ENCODE measurements around the gene KDM8. TPM values are rescaled to one million over a fixed set of nuclear protein-coding genes. Genes with fewer than 3 reads are reported as not detected.

The KDM8 gene
- polyA plus RNA-seq (ENCODE audit: insufficient read length in 10 of 10): 1 to 10 TPM; 4.4 to 6.8 (median 5.0) TPM
- long read RNA-seq, donor 1: 0 reads
- long read RNA-seq, donor 2, partial matches to known transcripts: 36 of 59 reads
- long read RNA-seq, donor 2, other reads (novel, unspliced or antisense): 23 of 59 reads
- long read RNA-seq, donor 3: 0 reads
- long read RNA-seq, donor 4, partial matches to known transcripts: 0 of 2 reads
- long read RNA-seq, donor 4, other reads (novel, unspliced or antisense): 0 of 2 reads
- long read RNA-seq, donor 5, partial matches to known transcripts: 0 of 1 reads
- long read RNA-seq, donor 5, other reads (novel, unspliced or antisense): 0 of 1 reads
- long read RNA-seq, donor 6: 0 reads
- long read RNA-seq, donor 7: 0 reads
- long read RNA-seq, donor 8: 0 reads
- long read RNA-seq, donor 9, partial matches to known transcripts: 0 of 1 reads
- long read RNA-seq, donor 9, other reads (novel, unspliced or antisense): 0 of 1 reads

DNA sequence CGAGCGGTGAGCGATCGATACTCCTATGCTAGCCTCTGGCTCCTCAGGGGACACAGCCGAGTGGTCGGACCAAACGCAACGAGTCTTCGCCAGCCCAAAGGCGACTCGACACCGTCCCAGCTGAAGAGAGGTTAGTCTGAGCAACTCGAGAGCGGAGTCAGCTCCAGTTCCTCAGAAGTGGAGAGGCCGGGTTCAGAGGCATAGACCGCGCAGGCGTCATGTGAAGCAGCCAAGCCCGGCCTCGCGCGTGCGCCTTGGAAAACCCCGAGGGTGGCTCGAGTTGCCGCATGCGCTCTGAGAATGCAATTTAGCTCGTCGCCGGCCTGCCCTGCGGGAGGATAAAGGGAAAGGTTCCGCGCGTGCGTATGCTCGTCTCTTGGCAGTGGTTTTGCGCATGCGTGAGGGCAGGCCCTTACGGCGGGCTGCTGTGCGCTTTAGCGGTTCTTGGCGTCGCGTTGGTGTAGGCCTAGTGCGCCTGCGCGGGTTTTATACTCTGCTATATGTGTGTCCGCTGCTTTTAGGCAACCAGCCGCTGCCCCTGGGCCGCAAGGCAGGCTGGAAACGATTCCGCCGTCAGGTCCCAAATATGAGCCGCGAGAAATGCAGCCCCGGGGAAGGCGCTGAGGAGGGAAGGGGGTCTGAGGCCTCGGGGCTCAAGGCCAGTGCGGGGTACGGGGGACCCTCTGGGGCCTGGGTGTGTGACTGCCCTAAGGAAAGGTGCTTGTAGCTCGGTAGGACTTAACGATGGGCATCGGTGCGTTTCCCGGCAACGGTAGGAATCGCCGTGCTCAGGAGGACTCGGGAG, at the start of gene KDM8:
KDM8 (plus strand) TSS at position 20 of the 805 bp plus-strand sequence. CDS start 6,598 bp downstream, outside the sequence.
- DNase-seq: peak; percentile 100

DNA sequence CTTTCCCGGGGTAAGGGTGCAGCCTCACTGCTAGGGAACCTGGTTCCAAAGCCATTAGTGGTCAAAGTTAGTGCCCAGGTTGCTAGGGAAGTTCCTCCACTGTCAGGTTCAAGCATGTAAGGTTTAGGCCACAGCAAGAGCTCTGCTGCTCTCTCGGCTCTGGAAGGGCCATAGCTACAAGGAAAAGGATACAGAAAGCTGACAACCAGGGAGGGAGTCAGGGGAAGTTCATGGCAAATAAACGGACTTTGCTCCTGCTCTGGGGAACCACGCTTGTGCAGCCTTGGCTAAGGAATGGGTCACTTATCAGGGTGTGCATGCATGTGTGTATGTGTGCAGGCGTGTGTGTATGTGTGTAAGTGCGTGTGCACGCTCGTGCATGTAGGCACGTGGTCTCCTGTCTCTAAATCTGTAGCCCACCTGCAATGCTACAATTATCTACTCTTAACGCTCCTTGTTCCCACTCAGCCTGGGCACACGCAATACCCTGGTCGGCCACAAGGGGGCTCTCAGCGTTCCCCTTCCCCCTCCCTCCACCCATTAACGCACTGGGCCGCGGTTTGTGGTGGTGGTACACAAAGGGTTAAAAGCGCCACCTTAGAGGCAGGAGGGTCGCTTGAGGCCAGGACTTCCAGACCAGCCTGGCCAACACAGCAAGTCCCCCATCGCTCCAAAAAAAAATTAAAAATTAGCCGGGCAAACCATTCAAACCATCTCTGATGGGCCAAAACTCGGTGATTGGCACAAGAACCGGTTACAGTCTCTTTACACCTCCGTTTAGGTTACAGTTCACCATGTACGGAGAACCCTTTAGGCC, 48.4 kb upstream of the KDM8 start:
- DNase-seq: peak; percentile 25 to 65 (median 49)

DNA sequence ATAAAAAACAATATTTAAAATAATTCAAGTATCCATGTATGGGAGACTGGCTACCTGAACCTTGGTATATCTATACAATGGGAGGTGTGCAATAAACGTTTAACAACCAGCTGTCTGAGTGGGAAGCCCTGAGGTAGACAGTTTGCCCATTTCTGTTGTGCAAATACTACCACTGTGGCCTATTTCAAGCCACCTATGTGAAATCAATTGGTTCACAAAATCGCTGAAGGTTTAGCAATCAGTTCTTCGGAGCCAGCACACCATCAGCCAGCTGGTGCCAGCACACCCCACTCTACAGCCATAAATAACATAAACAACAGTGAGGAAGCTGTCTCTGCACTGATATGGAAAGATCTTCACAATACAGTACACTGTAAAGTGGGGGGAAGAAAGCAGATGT, 46.7 kb upstream of the KDM8 start:
- no peak for DNase-seq

DNA sequence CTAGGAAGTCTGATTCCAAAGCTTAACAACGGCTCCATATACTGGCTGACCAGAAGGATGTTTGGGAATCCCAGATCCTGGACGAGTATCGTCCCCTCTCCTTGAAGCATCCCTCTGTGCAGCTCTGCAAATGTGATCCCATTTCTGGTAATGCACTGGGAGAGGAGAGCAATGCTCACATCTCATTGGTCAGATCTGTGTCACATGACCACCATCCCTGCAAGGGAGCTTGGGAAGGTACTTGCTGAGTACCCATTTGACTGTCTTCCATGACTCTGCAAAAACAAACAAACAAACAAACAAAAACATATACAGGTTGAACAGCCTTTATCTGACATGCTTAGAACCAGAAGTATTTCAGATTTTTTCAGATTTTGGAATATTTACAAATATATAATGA, 41.9 kb upstream of the KDM8 start:
- no peak for DNase-seq

DNA sequence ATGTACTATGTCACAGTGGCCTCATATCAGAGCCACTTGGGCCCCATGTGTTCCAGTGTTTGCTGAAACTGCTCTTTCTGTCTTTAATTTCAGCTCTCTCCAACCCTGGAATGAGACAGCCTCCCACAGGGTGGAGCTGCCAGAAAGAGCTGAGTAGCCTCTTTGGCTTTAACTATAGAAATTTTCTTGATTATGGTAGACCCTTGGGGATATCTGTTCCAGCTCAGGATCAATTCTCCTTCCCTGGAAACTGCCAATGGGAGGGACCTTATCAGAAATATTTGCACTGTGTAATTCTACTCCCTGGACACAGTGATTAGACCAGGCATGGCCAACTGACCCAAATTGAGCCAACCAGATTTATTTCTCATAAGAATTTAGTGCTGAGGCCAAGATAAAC, 39.0 kb upstream of the KDM8 start:
- peak in 1 of 3 donors; percentile 67 for DNase-seq

DNA sequence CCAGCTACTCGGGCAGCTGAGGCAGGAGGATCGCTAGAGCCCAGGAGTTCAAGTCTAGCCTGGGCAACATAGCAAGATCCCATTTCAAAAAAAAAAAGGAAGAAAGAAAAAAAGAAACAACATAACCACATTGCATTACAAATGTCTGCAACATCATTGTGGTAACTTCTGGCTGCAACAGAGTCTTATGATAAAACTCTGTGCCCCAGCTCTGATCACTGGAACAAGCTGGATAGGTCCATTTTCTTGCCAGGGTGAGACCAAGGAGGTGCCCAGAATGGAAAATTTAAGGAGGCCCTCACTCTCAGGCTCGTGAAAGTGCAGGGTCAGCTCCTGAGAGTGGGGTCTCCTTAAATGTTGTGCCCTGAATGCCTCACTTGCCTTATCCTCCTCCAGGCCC, 37.8 kb upstream of the KDM8 start:
- DNase-seq: no peak

DNA sequence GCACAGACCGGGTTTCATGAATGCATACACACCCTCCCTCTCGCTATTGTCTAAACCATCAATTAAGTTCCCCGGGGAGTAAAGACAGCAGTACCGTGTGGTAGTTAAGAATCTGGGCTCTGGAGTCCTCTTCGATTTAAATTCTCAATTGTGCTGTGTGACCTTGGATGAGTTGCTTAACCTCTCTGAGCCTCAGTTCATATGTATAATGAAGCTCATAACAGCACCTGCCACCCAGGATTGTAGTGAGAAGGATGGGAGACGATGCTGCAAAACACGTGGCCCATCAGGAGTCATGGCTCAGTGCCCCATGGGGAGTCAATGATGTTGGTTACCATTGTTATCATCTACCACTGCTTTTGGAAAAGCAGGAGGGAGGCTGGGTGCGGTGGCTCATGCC, 34.5 kb upstream of the KDM8 start:
- DNase-seq: no peak

DNA sequence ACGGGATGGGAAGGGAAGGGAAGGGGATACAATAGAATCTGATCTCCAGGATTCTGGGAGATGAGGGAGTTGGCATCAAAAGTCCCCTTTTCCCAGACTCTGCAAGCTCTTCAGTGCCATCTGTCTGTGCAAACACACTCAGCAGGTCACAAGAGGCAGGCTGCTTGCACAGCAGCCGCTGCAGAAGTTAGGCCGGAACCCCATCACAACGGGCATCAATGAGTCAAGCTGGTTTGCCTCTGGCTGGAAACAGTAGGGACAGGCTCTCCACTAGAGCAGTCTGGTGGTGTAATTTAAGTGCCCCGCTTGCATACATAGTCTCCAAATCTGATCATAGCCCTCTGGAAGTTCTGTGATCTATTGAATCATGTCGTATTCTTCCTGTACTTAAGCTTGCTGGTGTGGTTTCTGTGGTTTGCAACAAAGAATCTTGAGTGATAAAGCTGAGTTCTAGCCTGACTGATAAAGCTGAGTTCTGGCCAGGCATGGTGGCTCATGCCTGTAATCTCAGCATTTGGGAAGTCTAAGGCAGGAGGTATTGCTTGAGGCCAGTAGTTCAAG, 33.7 kb upstream of the KDM8 start:
- DNase-seq: peak in 1 of 3 donors; percentile 47

DNA sequence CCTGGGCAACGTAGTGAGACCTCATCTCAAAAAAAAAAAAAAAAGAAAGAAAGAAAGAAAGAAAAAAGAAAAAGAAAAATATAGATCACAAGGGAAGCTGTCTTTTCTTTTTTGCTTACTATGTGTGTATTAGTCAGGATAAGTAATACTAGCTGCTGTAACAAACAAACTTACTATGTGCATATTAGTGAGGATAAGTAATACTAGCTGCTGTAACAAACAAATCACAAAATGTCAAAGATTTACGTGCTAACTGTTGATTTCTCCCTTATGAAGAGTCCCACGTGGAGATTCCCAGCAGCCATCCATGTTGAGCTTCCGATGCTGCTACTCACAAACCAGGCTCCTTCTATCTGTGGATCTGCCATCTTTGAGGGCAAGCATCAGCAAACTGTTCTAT, 31.7 kb upstream of the KDM8 start:
- no peak for DNase-seq

DNA sequence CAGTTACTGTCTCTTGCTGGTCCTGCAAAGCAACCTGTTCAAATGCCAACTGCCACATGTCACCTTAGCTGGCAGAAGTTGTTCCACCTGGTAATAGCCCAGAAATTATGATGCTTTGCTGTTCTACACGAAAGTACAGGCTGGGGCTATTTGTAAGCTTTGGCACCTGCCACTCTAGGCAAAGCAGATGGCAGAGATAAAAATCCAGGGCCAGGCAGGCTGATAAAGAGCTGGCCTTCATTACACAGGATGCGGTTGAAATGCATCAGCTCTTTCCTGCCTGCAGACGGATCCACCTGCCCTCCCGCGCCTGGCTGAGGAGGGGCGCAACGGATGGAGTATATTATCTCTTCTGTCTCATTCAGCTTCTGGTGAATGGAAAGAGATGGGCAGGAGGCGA, 29.3 kb upstream of the KDM8 start:
- DNase-seq: no peak

DNA sequence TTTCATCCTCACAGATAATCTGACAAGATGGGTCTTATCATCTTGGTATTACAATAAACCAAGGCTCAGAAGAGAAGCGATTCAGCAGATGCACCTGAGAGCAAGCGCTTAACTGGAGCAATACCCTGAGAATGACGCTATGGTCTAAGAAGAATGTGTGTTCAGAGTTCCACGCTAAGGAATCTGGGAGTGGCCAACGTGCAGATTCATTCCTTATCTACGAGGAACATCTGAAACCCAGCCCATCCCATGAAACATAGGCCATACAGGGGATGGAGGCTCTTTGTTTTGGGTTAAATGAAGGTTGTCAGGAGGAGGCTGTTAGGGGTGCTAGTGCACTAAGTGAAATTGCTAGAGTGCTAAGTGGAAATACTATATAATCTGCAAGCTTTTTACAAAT, 28.5 kb upstream of the KDM8 start:
- DNase-seq: no peak

DNA sequence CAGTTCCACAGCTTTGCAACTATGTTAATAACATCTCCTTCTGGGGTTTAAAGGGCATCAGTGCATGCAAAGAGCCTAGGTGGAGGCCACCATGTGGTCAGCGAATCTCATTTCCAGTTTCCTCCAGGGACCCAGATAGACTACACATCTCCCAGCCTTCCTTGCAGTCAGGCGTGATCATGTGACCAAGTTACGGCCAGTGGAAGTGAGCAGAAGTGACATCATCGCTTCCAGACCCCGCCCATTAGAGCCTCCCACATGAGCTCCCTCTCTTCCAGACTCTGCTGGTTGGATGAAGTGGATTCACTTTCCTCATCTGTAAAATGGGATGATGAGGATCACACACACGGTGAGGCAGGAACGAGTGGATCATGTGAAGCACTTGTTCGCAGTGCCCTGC, 27.4 kb upstream of the KDM8 start:
- no peak for DNase-seq

DNA sequence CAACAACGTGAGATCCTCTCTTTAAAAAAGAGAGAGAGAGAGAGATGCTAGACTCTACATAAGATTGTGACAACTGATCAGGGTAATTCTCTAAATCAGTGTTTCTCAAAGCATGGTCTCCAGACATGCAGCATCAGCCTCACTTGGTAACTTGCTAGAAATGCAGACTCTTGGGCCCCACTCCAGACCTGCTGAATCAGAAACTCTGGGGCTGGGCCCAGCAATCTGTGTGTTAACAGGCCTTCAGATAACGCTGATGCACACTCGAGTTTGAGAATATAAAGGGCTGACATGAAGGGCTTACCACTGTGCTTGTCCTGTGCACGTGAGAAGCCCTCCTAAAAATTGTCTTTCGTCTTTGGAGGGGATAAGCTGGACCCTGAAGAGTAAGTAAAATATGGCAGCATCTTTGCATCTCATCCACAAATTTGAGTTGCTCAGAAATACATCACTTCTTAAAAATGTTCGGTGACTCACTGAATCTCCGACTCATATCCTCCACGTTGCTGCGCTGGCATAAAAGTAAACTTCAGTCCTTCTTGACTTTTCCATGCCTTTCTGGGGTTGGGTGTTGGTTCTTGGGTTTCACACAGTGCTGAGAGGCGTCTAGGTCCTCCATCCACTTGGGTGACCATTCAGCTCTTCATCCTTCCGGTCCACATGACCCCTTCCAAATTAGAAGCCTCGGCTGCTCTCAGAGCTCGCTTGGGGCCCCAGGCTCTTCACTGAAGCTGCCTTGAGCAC, 26.1 kb upstream of the KDM8 start:
- DNase-seq: peak in 1 of 3 donors; percentile 60

DNA sequence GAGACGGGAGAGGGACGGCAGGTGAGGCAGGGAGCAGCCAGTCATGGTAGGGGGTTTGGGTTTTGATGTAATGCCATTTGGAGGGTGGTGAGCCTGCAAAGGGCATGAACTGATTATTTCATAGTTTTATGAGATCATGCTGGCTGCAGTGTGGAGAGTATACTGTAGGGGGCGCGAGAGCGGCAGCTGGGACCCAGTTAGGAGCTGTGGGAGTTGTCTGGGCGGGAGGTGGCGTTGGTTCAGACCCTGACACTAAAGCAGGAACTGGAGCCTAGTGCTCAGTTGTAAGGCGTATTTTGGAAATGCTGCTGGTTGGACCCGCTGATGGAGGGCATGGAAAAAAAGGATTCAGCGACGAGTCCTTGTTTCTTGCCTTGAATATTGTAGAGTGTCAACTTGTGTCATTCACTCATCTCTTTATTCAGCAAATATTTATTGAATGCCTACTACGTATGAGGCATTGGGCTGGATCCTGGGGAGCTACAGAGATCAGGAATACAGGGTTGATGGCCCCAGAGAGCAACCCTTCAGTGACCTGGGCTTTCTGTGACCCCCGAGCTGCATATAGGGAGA, 23.7 kb upstream of the KDM8 start:
- DNase-seq: peak; percentile 56 to 90 (median 83)

DNA sequence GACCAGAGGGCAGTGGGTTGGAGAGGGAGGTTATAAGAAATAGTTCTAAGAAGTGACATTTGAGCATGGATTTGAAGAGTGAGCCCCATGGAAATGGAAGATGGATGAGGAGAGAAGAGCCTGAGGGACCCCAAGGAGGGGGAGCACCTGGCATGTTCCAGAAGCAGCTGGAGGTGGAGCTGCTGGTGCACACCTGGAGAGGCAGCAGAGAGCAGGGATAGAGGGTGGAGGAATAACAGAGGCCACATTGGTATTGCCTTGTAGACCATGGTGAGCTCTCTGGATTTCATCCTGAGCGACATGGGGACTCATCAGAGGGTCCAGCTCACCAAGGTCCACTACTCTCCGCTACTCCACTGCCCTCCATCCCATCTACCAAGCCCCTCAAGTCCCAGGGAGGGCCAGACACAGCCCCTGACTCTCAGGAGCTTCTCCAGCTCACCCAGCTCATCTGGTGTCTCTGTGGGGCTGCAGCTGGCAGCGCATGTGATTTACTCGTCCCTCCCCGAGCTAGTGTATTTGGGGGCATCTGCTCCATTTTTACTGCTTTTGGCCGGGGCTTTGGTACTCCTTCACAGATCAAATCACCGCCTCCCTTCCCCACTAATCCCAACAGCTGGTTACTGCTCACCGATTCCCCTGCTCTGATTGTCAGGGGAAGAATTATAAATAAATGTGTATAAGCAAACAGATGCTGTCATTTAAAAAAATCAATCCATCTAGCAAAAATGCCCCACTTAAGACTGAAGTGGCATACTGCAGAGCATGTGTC, 22.1 kb upstream of the KDM8 start:
- no peak for DNase-seq

DNA sequence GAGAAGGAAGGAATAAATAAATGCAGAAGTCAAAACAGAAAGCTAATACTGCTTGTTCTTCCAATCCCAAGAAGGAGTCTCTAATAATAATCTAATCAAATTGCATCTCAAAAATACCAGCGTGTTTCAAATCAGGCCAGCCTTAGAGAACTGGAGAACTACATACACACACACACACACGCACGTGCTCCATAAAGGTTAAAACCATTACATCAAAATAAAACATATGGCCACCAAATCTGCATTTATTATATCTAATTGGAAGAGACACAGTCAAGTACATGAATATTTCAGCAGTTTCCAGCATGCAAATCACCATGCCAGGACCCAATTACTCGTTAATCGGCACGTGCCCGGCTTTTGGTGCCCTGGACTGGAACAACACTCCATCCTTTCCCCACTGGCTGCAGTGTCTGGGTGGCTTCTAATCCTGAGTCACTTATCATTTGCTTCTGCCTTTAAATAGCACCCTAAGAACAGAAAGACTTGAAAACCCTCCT, 20.4 kb upstream of the KDM8 start:
- no peak for DNase-seq

DNA sequence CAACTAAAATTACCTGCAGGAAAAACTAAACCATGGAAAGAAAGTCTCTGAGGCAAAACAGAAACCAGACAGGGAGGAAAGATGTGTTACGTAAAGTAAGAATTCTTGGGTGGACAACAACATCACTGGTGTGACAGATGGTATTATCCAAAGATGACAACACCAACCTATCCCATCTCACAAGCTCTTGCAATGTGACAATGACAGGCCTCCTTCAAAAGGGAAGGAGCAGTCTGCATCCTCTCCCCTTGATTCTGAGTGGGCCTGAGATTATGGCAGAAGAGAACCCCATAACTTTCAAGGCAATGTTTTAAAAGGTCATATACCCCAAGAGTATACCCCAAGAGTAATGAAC, 17.6 kb upstream of the KDM8 start:
- DNase-seq: no peak

DNA sequence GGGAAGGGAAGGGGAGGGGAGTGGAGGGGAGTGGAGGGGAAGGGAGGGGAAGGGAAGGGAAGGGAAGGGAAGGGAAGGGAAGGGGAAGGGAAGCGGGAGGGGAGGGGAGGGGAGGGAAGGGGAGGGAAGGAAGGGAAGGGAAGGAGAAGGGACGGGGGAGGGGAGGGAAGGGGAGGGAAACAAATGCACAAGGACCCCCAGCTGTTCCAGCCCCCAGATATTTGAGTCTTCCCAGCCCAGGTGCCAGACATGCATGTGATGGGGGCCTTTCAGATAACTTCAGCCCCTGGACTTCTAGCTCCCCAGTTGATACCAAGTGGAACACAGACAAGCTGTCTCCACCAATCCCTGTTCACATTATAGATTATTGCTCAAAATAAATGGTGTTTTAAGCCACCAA, 14.7 kb upstream of the KDM8 start:
- no peak for DNase-seq

DNA sequence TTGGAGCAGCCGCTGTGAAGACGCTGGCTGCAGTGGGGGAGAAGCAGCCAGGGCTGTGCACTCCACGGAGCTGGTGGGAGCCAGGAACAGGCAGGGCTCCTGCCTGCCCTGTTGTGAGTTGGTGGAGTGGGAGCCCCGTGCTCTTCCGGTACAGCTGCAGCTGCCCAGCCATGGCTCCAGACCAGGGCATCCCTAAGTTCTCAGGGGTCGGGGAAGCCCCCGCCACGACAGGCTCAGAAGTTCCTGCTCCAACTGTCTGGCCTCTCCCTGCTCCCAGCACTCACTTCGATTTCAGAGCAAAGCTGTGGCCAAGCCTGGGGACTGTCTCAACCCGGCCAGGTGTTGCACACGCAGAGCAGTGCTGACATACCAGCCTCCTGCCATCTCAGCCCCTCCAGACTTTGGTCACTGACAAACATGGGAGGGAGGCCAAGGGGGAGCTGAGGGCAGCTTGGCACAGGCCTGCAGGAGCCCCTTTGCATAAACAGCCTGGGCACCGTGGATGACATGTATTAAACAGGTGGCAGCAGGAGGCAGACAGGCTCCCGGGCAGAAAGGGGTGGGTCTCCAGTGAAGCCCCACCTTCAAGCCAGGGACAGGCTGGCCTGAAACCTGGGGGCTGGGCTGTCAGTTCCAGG, 13.9 kb upstream of the KDM8 start:
- DNase-seq: peak; percentile 58 to 72 (median 64)

All from muscle of back (tissue), 13 donors.